SK-N-MC (cell line): Measurements from ENCODE around the gene DIAPH2.

Experiments used
- EZH2 ChIP-seq: fragments of 200-600 bp; sonication (generic); IDR thresholded peaks from one replicate; pipeline ENCODE4 v1.6.1; 2017; ENCODE audit warnings: antibody characterized with exemption
- POLR2AphosphoS5 ChIP-seq: IDR thresholded peaks from 2 replicates; pipeline ENCODE4 v1.6.1; 2012; ENCODE audit warnings: mild to moderate bottlenecking, low read depth, low read length, borderline replicate concordance

GRCh38 chrX:97027384-97027922 lies 342.8 kb downstream of the DIAPH2 start:
- TF ChIP-seq EZH2 (no peak), POLR2AphosphoS5 (no peak)
